ENCODE data around the gene HDAC5.

GRCh38 chr17:44037471-44037870 is 86.0 kb downstream of the HDAC5 start:
- TF ChIP-seq EZH2 (IDR thresholded peaks at IDR 0.05) (no peak), FOXP2 (optimal IDR thresholded peaks at IDR 0.05; ENCODE audit: control extremely low read depth, extremely low read length, insufficient read depth) (no peak), POLR2AphosphoS5 (IDR thresholded peaks at IDR 0.05; ENCODE audit: borderline replicate concordance, low read depth, low read length) (no peak)
